GM21381 (cell line): ENCODE data around the gene FANCL.
"Not testable (repeated sequence)": the region's sequence is repeated elsewhere in the genome, so short reads cannot be mapped to it uniquely, and the experiment has no call there.

Experiments used
- ATAC-seq: cut with Tn5 transposase; IDR thresholded peaks from one replicate; pipeline ENCODE4 v1.9.1; 2021; ENCODE audit warnings: mild to moderate bottlenecking, moderate library complexity; ENCODE audit not compliant: unreplicated experiment

Gene FANCL

DNA sequence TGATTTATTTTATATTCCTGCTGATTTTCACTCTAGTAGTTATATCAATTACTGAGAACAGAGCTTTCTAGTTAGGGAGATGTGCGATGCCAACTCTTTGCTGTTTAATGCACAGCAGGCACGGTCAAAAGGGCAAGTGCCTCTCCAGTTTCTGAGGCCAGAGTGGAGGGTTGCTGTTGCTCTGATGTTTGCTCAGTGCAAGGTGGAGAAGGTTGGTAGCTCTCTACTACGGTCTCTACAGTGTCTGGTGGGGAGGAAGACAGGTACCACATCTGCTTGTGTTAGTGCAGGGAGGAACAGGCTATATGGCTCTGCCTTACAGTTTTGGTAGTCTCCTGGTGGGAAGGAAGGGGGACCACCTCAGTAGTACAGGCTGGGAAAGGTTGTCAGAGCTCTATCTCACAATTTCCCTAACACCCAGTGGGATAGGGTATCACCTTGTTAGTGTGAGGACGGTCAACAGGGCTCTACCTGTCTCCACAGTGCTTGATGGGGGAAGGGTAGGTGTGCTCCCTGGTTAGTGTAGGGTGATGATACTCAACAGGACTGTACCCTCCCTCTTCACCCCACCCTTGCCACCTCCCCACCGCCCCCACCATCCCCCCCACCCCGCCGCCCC is 85.9 kb downstream of the FANCL start:
- no peak for ATAC-seq

DNA sequence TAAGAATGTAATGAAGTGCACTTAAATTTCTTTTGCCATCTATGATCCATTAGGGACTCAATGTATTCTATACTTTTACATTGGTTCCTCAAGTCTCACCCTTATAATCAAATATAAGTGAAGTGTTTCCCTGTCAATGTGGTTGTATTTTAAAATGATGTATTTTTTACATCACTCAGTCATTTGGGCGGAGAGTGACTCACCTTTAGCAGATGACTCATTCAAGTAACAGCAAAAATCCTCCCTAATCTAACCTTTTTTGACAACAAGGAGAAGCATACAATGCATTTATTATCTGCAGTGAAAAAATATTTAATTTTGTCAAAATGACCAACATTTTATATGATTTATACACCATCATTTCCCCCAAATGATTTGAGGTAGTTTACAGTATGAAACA is 94.4 kb downstream of the FANCL start:
- ATAC-seq: no peak

DNA sequence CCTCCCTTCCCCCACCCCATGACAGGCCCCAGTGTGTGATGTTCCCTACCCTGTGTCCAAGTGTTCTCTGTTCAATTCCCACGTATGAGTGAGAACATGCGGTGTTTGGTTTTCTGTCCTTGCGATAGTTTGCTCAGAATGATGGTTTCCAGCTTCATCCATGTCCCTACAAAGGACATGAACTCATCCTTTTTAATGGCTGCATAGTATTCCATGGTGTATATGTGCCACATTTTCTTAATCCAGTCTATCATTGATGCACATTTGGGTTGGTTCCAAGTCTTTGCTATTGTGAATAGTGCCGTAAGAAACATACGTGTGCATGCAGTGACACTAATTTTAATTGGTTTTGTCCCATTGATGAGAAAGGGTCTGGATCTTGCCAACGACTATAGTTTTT is 95.4 kb downstream of the FANCL start:
- ATAC-seq: not testable (repeated sequence)

DNA sequence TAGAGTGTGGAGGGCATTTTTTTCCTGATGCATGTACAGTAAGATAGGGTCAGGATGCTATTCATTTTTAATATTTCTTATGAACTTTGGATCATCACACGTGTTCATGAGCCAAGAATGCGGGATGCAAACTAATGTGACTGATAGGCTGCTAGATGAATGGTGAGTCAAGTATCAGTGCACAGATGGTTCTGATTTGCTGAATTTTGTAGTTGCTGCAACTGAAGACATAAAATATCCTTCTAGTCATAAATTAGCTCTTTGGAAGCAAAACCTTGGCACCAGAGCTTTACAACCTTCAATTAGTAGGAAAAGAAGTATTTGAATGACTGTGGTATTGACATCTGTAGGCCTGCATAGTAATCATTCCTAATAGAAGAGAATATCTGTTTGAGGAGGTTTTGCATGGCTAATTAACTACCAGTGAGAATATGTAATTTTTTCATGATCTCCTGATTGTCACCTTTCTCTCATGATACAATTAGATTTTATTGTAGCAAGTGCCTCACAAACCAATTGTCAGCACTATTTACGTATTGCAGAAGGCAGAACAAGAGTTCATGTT is 100.5 kb downstream of the FANCL start:
- no peak for ATAC-seq

DNA sequence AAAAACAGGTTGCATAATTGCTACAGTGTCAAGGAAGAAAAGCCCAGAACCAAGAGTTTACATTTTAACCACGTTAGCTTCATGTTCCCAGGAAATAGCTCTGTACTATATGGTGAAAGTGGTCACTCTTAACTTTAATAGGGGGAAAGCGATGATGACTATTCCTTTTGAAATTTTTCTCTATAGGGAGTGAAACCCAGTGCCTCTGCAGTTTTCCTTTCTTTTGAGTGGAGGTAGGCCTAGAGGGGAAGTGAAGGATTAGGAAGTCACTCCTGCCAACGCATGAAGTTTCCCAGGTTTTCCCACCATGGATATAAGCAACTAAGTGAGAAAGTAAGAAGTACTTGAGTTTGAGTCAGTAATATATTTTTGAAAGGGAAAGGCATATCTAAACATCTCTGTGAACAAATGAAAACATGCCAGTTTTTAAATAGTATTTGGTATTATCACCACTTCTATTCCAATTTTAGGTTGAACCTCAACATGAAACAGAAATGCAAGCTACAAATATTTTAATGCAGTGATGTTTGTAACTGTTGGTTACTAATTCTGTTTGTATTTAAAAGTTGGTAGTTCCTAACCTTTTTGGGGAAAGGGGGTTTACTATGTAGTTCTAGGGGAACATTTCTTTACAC is 102.6 kb downstream of the FANCL start:
- ATAC-seq: no peak

DNA sequence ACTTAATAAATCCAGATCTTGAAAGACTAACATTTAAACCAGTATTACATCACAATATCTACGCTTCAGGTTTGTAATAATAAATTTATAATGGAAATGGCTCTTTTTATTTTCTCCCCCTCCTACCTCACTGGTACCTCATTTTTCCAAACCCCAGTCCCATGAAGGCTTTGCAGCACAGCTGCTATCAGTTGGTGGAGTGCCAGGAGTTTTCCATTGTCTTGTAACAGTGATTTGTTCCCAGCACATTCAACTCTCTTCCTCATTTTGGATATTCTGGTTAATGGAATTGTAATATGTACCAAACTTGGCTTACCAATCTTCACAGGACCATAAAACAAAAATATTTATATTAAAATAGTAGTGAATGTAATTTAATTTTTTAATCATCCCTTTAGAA is 103.3 kb downstream of the FANCL start:
- no peak for ATAC-seq

DNA sequence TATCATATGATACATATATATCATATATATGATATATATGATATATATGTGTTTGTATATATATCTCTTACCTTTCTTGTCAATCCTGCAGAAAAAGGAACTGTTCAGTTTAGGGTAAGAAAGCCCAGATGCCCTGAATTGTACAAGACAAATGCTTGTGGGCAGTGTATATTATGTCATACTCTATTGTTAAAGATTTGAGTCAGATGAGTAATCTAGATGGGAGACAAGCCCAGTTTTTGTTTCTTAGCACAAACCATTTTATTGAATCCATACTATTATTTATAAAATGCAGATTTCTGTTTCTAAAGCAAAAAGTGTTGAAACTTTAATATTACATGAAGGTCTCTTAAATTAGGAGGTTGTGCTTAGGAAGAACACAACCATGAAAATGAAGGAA is 103.9 kb downstream of the FANCL start:
- no peak for ATAC-seq

DNA sequence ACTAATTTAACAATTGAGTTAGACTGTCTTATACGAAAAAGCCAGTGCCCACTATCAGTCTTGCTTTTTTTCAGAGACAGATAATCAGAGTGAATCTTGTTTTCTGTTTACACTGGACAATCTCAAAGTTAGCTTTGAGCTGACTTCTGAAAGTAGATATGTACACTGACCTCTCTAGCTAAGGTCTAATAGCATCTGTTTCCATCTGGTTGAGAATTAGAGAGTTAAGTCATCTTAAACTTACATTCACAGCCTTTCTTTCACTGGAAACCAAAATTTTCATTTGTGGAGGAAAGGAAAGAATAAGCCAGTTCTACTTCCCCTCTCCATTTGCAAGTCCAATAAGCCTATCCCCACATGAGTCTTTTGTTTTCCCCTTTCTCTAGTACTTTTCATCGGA is 105.3 kb downstream of the FANCL start:
- no peak for ATAC-seq

DNA sequence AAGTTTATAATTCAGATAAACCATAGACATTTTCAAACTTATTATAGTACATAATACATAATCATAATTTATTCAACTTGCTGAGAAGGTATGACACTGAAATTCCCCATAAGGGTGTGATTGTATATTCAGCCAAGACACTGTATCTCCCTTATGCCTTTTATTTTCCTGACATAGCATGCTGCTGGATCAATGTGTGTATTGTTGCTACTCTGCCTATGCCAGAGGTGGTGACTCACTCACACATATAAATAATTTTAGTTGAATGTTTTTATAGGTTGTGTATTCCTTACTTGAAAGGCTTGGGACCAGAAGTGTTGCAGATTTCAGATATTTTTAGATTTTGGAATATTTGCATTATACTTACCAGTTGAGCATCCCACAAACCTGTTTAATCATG is 107.7 kb downstream of the FANCL start:
- ATAC-seq: no peak

DNA sequence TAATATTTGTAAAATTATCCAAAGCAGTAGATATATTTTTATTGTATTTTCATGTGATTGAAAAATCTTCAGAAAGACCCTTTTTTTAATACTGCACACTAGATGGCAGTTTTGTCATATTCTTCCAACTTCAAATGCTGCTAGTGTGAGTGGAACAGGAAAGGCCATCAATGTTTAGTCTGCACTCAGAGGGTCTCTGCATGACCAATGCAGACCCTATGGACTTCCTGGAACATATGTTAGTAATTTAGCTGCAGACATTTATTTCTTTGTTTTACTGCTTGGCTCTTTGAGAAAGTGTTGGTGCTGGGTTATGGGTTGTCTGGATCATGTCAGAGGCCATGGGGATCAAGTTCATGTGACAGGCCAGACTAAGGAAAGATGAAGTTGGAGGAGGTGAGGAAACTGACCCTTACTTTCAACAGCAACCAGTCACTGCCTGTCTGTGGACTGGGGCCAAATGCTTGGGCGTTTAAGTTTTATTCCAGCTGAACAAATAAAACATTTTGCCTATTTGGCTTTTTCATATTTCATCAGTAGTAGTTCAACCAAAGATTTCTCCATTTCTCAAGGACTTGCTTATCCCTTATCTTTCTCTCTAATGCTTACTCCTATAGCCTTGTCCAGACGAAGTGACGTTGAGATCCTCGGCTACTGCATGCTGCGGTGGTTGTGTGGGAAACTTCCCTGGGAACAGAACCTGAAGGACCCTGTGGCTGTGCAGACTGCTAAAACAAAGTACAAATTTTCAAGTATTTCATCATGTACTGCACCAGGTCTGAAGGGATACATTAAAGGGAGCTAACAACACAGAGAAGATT is 109.7 kb downstream of the FANCL start:
- no peak for ATAC-seq

DNA sequence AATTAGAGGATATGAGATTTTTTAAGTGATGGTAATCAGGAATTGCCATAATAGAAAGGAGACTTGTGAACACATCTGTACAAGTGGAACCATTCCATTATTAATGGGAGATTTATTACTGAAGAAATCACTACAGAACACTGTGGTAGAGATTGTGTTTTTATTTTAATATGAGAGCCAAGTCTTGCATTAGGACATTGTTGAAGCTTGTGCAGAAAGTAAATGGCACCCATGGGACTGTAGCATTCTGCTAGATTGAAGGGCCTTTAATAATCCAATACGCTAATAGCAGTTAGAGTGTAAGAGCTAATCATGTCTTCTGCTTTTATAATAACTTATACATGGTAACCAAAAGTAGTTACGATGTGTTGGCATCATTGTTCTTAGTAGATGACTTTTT is 110.9 kb downstream of the FANCL start:
- ATAC-seq: no peak

DNA sequence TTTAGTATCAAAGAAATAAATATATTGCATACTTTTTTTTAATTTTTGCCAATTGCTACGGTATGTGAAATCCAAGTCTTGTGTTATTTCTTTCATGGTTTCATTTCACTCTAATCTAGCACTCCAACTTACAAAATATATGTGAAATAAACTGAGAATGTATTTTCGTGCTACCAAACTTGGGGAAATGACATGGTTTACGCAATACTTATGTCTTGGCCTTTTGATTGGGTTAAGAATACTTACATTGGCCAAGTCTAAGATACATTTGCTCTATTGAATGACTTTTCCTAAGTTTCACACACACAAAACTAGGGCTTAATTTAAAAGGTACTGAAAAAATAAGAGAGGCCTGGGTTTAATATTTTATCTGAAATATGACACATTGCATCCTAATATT is 114.0 kb downstream of the FANCL start:
- ATAC-seq: no peak

DNA sequence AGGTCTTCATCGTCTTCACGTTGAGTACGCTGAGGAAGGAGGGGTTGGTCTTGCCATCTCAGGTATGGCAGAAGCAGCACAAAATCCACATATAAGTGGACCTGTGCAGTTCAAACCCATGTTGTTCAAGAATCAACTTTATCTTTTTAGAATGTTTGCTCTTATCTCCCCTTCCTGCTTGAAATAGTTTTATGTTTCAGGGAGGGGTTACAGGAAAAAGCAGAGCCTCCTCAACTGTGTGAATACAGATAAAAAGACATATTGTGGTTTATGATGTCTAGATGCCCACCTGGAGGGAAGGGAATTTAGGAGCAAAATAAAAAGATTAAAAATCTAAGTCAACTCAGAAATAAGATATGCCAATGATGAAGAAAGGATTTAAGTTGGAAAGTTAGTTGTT is 118.6 kb downstream of the FANCL start:
- no peak for ATAC-seq

DNA sequence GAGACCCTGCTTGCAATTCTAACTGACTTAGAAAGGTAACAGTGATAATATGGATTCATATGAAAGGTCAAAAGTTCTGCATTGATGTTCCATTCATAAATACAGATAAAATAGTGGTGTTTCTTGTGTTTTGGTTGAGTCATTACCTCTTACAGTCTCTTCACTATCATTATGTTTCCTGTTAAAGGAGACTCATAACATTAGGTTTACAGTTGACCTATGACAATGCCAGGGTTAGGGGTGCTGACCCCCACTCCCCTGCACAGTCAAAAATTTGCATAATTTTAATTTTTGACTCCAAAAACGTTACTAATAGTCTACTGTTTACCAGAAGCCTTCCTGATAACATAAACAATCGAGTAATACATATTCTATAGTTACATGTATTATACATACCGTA is 119.1 kb downstream of the FANCL start:
- ATAC-seq: no peak

DNA sequence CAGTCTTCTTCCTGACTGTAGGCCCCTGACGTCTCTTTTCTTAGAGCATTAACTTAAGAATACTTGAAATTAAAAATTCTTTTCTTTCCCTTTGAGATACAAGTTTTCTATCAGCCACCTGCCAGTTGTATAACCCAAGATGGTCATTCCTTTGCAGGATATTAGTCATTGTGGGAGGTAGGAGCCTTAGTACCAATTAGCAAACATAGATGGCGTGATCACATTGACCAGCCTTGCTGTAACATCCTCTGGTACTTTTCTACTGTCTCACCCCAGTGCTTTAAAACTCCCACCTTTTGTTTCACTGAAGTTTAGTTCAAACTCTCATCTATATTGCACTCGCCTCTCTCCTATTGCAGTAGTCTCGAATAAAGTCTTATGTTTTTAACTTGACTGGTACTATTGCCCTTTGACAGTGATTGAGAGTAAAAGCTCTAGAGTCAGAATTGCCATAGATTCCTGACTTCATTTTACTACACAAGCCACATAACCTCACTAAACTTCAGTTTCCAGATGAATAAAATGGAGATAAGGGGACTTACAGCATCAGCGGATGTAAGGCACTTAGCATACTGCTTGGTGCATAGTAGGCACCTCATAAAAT is 120.4 kb downstream of the FANCL start:
- ATAC-seq: no peak

DNA sequence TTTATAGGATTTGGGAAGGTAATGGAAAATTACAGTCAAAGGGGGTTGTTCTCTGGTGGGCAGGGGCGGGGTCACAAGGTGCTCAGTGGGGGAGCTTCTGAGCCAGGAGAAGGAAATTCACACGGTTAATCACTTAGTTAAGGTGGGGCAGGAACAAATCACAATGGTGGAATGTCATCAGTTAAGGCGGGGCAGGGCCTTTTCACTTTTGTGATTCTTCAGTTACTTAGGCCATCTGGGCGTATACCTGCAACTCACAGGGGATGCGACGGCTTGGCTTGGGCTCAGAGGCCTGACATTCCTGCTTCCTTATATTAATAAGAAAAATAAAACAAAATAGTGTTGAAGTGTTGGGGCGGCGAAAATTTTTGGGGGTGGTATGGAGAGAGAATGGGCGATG is 127.6 kb downstream of the FANCL start:
- ATAC-seq: not testable (repeated sequence)

DNA sequence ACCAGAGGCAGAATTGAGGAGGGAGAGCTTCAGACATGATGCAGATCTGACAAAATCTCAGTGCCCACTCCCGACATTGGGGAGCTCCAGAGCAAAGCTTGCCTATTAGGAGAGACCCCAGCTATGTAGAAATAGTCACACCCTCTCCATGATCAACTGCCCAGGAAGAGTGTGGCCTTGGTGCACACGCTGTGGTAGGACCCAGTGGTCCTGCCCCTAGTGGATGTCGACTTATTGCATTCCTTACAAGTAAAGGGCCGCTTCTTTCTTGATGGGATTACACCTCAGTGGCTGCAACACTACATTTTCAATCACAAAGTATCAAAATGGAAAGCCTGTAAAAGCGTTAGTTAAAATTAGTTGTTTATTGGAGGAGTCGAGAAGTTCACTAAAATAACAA is 130.4 kb downstream of the FANCL start:
- no peak for ATAC-seq

DNA sequence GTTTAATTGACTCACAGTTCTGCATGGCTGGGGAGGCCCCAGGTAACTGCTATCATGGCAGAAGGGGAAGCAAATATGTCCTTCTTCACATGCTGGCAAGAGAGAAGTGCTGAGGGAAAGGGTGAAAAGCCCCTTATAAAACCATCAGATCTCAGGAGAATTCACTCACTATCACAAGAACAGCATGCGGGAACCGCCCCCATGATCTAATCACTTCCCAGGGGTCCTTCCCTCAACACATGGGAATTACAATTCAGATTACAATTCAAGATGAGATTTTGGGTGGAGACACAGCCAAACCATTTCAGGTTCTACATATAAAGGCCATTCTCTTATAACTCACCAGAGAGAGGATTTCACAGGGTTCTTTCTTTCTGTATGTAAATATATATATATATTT is 131.6 kb downstream of the FANCL start:
- no peak for ATAC-seq
